ENCODE results near the gene TGFA. TPM values are rescaled to one million over a fixed set of nuclear protein-coding genes. Genes with fewer than 3 reads are reported as not detected.

Gene TGFA
- total RNA-seq, 1 donor from 2014 or later: not detected

DNA sequence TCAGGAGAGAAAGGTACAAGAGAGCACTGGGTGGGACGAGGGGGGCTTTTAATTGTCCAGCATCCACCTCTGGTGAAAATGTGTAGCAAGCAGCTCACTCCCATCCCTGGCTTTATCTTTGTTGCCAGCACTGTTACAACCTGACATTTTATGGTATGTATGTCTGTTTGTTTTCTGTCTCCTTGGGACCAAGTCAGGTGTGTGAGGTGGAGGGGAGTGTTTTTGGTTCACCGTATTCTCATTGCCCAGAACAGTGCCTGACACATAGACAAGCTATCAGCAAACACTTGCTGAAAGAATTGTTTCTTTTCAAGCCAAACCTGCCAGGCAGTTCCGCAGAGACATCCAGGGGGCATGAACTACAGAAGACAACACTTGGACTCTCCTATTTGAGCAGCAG is 24.7 kb downstream of the TGFA start:
- no peaks in the 10 kb centered on the region for H3K36me3 Mint-ChIP-seq
- no peak overlapping the region for H3K4me3 Mint-ChIP-seq

GRCh38 chr2:70528276-70528675 is 25.4 kb downstream of the TGFA start:
- no peak overlapping the region for H2AFZ ChIP-seq (replicated peaks)
- H3K9me3 ChIP-seq (ENCODE audit: low read depth): no peaks in the 10 kb centered on the region
- no peak for DNase-seq (ENCODE audit: low spot score)
- H4K20me1 ChIP-seq (ENCODE audit: low read depth): no peaks in the 10 kb centered on the region
- no peak overlapping the region for H3K27ac Mint-ChIP-seq
- no peaks in the 10 kb centered on the region for H3K9me3 Mint-ChIP-seq
- no peak overlapping the region for H3K27ac ChIP-seq
- H3K79me2 ChIP-seq (ENCODE audit: low read depth): no peaks in the 10 kb centered on the region
- H3F3A ChIP-seq (ENCODE audit: low read depth): no peaks in the 10 kb centered on the region
- H3K27me3 Mint-ChIP-seq (ENCODE audit: insufficient read depth, low read depth): no peaks in the 10 kb centered on the region
- no peaks in the 10 kb centered on the region for H3K4me1 Mint-ChIP-seq
- H3K4me2 ChIP-seq: no peak overlapping the region
- no peak overlapping the region for H3K9ac ChIP-seq
- no peaks in the 10 kb centered on the region for H3K36me3 Mint-ChIP-seq
- no peak overlapping the region for H3K4me3 Mint-ChIP-seq
- no peaks in the 10 kb centered on the region for H3K36me3 ChIP-seq
- no peaks in the 10 kb centered on the region for H3K27me3 ChIP-seq
- TF ChIP-seq EZH2 (IDR thresholded peaks at IDR 0.05) (no peak), EZH2phosphoT487 (IDR thresholded peaks at IDR 0.05) (no peak)
- TF ChIP-seq, protein P1, sequence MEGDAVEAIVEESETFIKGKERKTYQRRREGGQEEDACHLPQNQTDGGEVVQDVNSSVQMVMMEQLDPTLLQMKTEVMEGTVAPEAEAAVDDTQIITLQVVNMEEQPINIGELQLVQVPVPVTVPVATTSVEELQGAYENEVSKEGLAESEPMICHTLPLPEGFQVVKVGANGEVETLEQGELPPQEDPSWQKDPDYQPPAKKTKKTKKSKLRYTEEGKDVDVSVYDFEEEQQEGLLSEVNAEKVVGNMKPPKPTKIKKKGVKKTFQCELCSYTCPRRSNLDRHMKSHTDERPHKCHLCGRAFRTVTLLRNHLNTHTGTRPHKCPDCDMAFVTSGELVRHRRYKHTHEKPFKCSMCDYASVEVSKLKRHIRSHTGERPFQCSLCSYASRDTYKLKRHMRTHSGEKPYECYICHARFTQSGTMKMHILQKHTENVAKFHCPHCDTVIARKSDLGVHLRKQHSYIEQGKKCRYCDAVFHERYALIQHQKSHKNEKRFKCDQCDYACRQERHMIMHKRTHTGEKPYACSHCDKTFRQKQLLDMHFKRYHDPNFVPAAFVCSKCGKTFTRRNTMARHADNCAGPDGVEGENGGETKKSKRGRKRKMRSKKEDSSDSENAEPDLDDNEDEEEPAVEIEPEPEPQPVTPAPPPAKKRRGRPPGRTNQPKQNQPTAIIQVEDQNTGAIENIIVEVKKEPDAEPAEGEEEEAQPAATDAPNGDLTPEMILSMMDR (IDR thresholded peaks at IDR 0.05): no peak
- no peak overlapping the region for H3K4me3 ChIP-seq
- H3K4me1 ChIP-seq: peaks cover 7% of the 10 kb centered on the region

More for the DNA sequence above, 24.7 kb downstream of the TGFA start:
- no peak overlapping the region for H2AFZ ChIP-seq (replicated peaks)
- no peaks in the 10 kb centered on the region for H3K9me3 ChIP-seq (ENCODE audit: low read depth)
- H3K9me3 Mint-ChIP-seq: no peaks in the 10 kb centered on the region
- H3K4me2 ChIP-seq: no peak overlapping the region
- H3K27me3 Mint-ChIP-seq (ENCODE audit: insufficient read depth, low read depth): peaks cover 2% of the 10 kb centered on the region
- TF ChIP-seq, protein P1 (IDR thresholded peaks at IDR 0.05): no peak
- TF ChIP-seq EZH2phosphoT487 (IDR thresholded peaks at IDR 0.05) (no peak), EZH2 (IDR thresholded peaks at IDR 0.05) (no peak)
- H3K27ac ChIP-seq: no peak overlapping the region
- peaks cover 9% of the 10 kb centered on the region for H3K4me1 ChIP-seq
- no peak for DNase-seq (ENCODE audit: low spot score)
- no peaks in the 10 kb centered on the region for H3F3A ChIP-seq (ENCODE audit: low read depth)
- H3K27ac Mint-ChIP-seq: no peak overlapping the region
- no peak overlapping the region for H3K4me3 ChIP-seq
- H3K36me3 ChIP-seq: no peaks in the 10 kb centered on the region
- no peak overlapping the region for H3K9ac ChIP-seq
- no peaks in the 10 kb centered on the region for H3K27me3 ChIP-seq
- no peaks in the 10 kb centered on the region for H3K4me1 Mint-ChIP-seq
- H3K79me2 ChIP-seq (ENCODE audit: low read depth): no peaks in the 10 kb centered on the region
- H4K20me1 ChIP-seq (ENCODE audit: low read depth): no peaks in the 10 kb centered on the region

- Histone ChIP-seq H3K9me3 (ENCODE audit: low read depth) (no peaks in the 10 kb centered on the region), H3K79me2 (ENCODE audit: low read depth) (no peaks in the 10 kb centered on the region), H3F3A (ENCODE audit: low read depth) (no peaks in the 10 kb centered on the region), H4K20me1 (ENCODE audit: low read depth) (no peaks in the 10 kb centered on the region), H3K27ac (no peak overlapping the region), H3K4me3 (no peak overlapping the region), H3K36me3 (no peaks in the 10 kb centered on the region), H3K4me2 (no peak overlapping the region), H3K27me3 (no peaks in the 10 kb centered on the region), H3K9ac (no peak overlapping the region), H3K4me1 (peaks cover 7% of the 10 kb centered on the region), H2AFZ (replicated peaks) (no peak overlapping the region)
- no peak for DNase-seq (ENCODE audit: low spot score)
- Mint-ChIP-seq H3K27me3 (ENCODE audit: insufficient read depth, low read depth) (no peaks in the 10 kb centered on the region), H3K4me1 (no peaks in the 10 kb centered on the region), H3K27ac (no peak overlapping the region), H3K36me3 (no peaks in the 10 kb centered on the region), H3K4me3 (no peak overlapping the region), H3K9me3 (no peaks in the 10 kb centered on the region)
- TF ChIP-seq, protein P1 (IDR thresholded peaks at IDR 0.05): no peak
- TF ChIP-seq EZH2 (IDR thresholded peaks at IDR 0.05) (no peak), EZH2phosphoT487 (IDR thresholded peaks at IDR 0.05) (no peak)
Observed at GRCh38 chr2:70527447-70528080, 26.1 kb downstream of the TGFA start.
